GM21786 (cell line): Measurements from ENCODE around the gene FN3KRP.

Experiments
- ATAC-seq: cut with Tn5 transposase; IDR thresholded peaks from one replicate; pipeline ENCODE4 v1.9.1; 2021; ENCODE audit not compliant: unreplicated experiment

FN3KRP gene

DNA sequence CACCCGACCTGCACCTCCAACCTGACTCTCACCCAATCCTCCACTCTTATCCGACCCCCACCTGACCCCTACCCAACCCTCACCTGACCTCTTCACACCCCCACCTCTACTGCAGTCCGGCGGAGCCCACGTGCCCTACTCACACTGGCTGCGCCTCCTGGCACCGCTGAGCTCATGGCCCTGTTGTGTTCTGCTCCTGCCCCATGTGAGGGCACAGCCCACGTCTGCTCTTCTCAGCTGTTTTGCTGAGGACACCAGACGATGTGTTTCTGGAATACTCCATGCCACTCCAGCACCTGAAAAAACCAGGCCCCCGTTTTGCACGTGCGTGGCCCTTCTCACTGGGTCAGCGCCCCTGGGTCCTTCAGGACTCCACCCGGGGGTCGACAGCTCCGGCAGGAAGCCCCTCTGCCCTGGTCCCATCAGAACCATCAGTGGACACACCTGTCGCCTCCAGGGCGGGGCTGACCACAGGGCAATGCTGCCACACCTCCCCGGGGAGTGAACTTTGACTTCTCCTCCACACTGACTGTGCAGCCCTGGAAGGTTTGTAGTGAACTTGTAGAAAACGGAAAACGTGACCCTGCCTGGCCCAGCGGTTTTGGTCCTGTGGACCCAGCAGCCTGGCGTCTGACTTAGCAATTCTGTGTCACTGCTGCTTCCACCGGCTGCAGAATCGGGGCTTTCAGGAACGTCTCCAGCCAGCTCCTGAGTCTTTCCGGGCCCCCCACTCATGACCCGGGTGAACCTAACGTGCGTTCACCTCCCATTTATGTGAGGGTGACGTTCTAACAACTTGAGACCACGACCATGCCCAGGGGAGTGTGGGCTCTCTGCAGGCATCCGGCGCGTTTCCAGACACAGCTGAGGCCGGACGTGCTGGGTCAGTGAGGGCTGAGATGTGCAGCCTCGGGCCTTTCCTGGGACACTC, 12.3 kb upstream of the FN3KRP start:
- no peak for ATAC-seq

DNA sequence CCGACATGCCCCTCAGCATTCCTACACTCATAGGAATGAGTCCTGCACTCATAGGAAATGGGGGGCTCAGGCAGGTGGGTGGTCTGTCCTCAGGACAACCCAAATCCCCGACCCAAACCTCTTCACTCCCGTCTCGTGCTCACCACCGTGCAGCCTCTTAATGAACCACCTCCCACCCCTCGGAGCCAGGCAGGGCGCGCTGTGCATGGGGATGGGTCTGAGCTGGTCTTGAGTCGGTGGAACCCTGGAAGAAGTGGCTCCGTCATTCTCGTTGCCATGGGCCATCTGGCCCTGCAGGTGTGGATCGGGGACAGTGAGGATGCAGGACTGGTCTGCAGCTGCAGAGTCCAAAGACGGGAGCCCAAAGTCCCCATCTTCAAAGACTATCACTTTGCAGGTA, 11.6 kb upstream of the FN3KRP start:
- no peak for ATAC-seq

DNA sequence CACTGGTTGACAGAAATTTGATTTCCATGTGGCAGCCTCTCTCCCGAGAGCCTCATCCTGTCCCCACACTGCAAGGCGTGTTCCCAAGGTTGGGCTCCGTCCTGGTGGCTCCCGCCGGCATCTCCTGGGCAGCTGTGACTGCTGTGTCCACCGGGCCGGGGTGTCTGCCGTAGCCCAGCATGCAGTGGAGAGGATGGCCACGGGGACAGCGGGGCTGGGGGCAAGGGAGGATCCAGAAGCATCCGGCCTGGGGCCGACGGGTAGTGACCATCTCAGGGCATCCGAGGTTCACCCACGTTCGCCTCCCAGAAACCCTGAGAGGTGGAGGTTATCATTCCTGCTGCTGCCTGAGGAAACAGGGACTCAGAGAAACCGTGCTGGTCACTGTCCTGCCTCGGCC, 10.8 kb upstream of the FN3KRP start:
- ATAC-seq, result no peak

DNA sequence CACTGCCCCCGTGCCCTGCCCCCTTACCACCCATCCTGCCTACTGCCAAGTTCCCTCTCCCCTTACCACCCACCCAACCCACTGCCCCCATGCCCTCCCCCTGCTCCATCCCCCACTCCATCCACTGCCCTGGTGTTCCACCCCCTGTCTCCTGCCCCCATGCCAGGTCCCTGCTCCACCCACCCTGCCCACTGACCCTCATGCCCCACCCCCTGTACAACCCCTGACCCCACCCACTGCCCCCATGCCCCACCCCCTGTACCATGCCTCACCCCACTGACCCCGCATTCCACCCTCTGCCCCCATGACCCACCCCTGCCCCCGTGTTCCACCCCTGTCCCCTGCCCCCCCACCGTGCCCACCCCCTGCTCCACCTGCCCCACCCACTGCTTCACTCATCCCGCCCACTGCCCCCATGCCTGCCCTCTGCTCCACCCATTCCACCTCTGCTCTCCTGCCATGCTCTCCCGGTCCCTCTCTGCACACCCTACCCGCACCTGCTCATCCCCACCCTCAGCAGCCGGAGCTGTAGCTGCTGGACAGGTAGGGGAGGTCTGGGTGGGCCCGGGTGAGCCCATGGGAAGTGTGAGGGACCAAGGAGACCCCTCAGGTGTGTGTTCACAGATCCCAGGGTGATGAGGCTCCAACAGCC, 7.4 kb upstream of the FN3KRP start:
- no peak for ATAC-seq

DNA sequence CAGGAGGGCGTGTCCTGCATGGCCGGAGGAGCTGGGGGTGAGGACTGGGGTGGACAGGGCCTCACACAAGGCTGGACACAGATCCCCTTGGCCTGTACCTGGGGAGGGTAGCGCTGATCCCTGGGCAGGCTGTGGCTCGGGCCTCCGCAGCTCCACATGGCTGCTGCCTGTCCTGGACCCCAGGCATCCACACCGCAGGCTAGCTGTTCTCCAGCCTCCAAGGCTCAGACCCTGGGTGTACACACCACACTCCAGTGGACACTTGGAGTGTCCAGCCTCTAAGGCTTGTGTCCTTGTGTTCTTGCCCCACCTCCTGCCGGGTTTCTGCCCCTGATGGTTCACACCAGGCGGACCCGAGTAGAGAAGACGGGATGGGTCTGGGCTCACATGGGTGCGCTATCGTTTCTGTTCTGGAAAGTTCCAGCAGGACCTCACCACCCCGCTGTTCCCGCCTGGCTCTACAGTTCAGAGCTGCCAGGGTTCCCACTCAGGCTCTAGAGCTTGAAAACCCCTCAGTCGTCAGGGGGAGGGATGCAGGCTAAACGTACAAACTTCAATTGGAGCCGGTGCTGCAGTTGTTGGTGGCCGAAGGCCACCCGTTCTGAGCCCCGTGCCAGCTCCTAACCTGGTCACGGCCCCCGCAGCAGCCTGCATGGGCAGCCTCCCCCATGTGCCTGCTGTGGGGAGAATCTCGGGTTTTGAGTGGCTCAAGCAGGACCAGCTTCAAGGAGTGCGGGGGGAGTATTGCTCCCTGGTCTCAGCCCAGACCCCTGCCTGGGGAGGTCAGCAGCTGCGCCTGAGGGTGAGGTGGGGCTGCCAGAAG, 6.6 kb upstream of the FN3KRP start:
- ATAC-seq, result no peak

DNA sequence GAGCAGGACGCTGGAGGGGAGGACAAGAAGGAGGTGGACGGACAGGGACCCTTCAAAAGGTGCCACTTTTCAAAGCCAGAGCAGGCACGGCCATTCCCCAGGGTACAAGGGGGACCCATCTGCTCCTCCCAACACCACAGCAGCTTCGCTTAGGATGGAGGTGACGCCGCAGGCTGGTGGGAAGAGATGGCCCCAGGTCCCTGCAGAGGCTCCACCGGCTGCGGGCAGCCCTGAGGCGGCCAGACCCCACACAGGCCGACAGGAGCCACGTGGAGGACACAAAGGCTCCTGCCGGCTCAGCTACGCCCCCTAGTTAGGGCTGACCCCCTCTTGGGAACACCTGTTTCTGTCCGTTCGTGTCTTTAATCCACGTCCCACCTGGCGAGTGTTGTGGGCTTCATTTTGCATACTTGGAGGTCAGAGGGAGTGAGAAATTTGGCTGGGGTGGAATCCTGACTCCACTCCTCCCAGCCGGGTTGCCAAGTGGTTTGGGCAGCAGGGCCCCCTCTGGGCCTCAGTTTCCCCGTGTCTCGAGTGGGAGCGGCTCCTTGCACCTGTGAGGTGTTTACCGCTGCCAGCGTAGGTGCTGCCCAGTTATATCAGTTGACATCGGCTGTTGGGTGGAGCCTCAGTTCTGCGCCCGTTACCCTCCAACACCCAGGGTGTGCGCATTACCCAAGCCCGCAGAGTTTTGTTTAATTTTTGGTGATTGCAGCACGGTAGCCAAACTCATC, 5.8 kb upstream of the FN3KRP start:
- no peak for ATAC-seq

DNA sequence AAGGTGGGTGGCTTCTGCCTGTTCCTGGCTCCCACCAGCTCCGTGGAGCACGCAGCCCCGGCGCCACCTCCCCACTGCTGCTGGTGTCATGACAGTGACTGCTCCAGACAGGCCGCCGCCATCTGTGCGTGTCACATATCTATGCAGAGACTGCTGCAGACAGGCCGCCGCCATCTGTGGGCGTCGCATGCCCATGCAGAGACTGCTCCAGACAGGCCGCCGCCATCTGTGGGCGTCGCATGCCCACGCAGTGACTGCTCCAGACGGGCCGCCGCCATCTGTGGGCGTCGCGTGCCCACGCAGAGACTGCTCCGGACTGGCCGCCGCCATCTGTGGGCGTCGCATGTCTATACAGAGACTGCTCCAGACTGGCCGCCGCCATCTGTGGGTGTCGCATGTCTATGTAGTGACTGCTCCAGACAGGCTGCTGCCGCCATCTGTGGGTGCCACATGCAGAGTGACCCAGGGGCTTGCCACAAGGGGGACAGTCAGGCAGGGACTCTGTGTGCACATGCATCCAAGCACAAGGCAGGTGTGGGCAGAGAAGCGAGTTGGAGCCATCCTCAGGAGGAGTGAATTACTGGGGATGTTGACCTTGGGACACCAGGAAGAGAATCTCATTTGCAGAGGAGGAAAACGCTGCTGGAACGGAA, 3.3 kb upstream of the FN3KRP start:
- no peak for ATAC-seq

DNA sequence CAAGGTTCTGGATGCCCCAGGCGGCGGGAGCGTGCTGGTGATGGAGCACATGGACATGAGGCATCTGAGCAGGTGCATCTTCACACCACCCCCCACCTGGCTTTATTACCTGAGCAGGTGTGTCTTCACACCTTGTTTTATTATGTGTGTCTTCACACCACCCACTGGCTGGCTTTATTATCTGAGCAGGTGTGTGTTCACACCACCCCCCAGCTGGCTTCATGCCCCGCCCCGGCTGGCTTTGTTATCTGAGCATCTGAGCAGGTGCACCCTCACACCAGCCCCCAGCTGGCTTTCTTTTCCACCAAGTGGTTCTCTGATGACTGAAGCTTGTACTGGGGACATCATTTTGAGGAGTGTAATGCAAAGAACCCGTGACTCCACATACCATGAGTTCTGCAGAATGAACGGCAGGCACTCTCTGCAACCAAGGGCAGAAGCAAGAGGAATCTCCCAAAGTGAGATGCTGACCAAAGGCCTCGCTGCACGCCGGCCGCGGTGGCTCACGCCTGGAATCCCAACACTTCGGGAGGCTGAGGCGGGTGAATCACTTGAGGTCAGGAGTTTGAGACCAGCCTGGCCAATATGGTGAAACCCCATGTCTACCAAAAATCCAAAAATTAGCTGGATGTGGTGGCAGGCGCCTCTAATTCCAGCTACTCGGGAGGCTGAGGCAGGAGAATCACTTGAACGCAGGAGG, 2.6 kb downstream of the FN3KRP start:
- ATAC-seq, result no peak

DNA sequence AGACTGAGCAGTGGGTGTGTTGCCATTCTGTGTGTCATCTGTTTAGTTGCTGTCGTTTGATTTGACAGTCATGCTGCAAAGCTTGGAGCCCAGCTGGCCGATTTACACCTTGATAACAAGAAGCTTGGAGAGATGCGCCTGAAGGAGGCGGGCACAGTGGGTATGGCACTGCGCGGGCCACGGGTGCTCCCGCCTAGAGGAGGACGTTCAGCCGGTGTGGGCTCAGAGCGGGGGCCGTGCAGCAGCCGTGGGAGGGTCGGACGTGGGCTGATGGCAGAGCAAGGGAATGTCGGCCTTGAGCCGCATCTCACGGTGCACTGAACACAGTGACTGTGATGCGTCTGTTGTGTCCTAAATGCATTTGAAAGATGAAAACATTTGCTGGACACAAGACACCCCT, 3.7 kb downstream of the FN3KRP start:
- ATAC-seq, result no peak

DNA sequence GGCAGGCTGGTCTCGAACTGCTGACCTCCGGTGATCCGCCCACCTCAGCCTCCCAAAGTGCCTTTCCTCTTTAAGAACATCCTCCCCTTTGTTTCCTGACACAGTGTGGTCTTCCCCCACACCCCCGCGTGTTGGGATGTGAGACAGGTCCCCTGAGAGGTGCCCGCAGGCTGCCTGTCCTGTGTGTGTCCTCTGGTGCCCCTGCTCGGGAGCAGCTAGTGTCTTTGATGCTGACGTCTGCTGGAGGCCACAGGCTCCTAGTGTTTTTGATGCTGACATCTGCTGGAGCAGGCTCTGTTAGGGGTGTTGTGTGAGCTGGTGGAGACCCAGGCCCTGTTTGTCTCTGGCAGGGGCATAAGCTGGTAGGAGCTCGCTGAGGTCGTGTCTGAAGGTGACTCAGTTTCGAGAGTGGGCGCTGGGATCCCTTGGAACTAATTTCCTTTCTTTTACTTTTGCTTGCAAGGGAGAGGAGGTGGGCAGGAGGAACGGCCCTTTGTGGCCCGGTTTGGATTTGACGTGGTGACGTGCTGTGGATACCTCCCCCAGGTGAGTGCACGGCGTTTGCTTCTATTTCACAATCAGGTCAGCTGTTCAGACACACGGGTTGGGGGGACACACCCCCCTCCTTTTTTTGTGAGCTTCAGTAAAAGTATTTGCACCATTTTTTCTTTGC, 6.0 kb downstream of the FN3KRP start:
- no peak for ATAC-seq

DNA sequence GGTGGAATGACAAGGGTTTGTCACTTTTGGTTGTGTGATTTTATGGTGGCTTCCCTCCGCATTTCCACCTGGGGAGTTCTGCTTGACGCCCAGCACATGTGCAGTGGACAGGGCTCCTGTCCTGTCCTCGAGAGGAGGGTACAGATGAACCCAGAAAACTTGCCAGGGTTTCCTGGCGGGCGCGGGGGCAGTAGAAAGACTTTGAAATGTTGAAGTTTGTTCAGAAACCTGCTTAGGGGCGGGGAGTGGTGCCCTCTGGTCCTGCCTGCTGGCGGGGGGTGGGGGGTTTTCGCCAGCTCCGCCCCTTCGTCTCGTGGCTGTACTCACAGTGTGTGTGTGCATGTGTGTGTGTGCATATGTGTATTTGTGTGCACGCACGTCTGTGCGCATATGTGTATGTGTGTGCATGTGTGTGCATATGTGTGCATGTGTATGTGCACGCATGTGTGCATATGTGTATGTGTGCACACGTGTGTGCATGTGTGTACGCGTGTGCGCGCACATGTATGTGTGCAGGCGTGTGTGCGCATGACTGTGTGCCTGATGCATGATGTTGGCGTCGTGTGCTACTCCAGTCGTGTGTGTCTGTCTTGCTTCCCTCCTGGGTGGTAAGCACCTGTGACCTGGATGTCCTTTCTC, 6.8 kb downstream of the FN3KRP start:
- no peak for ATAC-seq

DNA sequence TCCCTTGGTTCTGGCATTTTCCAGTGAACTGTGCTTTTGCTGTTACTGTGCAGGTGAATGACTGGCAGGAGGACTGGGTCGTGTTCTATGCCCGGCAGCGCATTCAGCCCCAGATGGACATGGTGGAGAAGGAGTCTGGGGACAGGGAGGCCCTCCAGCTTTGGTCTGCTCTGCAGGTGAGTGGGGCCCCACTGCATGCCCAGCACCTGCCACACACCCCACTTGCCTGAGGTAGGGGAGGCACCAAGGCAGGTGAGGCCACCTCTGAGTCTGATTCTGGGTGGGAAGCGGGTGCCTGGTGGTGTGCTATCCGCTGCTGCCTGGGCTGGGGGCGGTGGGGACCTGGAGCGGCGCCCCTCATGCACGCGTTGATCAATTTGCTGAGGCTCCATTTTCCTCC, 9.9 kb downstream of the FN3KRP start:
- ATAC-seq, result no peak

DNA sequence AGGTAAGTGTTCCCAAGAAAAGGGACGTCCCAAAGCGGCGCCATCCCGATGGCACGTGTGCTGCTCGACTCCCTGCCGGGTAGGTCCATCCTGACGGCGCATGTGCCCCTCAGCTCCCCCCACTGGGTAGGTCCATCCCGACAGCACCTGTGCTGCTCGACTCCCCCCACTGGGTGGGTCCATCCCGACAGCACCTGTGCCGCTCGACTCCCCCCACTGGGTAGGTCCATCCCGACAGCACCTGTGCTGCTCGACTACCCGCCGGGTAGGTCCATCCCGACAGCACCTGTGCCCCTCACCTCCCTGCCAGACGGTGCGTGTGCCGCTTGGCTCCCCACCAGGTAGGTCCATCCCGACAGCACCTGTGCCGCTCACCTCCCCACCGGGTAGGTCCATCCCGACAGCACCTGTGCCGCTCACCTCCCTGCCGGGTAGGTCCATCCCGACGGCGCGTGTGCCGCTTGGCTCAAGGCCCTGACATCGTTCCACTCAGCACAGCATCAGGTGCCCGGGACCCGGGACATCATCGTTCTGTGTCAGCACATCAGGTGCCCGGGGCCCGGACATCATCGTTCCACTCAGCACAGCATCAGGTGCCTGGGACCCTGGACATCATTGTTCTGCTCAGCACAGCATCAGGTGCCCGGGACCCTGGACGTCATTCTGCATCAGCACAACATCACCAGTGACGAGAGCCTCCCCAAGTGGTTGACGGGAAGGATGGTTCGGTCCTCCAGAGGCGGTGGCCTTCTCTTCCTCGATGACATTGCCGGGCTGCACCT, 13.2 kb downstream of the FN3KRP start:
- ATAC-seq, result no peak

DNA sequence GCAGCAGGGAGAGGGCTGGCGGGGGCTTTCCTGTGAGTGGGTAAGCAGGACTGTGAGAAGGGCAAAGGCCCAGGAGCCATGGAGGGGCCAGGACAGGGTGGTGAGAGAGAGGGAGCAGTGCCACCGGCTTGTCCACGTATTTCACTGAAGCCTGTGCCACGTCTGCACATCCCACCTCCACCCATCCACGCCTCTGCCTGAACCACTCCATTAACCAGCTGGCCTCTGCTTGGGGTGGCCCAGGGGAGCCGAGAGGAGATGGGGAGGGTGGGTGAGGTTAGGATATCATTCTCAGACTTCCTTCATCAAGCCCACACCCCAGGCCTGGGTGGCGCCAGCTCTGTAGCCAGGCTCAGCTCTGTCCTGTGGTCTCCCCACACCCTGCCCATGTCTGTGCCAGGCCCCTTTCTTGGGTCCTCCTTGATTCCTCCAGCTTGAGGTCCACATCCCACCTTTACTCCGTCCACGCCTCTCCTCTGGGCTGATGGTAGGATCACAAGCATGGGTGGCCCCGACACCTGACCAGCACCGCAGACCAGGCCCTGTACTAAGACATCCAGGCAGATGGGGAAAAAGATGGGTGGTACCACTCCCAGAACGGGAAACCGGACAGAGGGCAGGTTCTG, 15.7 kb downstream of the FN3KRP start:
- no peak for ATAC-seq

DNA sequence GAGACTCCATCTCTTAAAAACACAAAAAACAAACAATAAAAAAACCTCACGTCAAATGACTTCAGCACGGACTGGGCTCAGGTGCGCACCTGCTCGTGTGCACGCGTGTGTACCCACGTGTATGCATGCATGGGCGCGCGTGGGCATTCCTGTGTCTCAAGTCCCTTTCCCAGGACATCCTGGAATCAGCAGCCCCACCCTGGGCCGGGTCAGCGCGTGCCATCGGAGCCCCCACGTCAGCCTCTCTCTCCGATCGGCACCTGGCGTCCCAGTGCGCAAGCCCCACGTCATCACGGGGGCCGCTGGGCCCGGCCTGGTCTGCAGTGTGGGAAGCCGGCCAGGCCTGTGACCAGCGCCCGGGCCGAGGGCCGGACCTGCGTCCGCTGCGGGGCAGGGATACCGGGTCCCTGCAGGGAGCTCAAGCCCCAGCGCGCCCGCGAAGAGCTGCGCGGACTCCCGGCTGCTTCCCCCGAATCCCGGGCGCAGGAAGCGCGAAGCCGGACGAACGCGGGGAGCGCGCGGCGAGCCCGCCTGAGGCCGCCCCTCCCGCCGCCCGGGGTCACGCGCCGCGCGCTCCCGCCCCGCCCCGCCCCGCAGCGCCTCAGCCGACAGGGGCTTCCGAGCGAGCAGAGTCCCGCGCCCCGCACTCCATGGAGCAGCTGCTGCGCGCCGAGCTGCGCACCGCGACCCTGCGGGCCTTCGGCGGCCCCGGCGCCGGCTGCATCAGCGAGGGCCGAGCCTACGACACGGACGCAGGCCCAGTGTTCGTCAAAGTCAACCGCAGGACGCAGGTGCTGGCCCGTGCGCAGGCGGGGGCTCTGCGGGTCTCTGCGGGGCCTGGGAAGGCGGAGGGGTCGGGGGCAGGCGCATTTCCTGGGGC, 18.7 kb downstream of the FN3KRP start, which contains the start of gene FN3K:
TSS of gene FN3K (plus strand) at position 629 of the 880 bp plus-strand sequence. CDS start at position 651, 22 bp downstream.
- no peak for ATAC-seq

DNA sequence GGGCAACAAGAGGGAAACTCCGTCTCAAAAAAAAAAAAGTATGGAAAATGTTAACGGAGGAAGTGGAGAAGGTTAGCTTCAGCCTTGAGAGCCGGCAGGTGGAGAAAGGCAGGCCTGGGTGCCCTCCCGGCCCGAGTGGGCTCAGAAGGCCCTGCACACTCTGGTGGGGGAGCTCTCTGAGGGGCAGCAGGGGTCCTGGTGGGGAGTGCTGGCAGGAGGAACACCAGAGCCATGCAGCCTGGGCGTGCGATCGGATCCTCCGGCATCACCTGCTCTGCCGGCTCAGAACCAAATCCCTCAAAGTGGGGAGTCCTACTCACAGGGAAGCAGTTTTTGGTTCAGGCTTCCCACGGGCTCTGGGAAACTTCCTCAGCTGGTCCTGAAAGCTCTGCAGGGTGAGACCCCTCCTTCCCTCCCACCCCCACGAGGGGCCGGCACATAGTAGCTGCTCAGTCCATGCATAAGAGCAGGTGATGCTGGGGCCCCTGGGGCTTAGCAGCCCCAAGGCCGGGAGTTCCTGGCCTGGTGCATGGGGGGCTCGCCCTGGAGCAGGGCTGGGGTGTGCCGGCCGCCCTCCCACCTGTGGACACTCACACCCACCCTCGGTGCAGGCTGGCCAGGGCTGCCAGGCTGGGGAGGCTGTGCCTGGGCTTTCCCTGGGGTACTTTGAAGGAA, 20.1 kb downstream of the FN3KRP start:
- ATAC-seq, result no peak
